ENCODE results near the gene NME7.
"Not testable (repeated sequence)": the region's sequence is repeated elsewhere in the genome, so short reads cannot be mapped to it uniquely, and the experiment has no call there.

Gene NME7

DNA sequence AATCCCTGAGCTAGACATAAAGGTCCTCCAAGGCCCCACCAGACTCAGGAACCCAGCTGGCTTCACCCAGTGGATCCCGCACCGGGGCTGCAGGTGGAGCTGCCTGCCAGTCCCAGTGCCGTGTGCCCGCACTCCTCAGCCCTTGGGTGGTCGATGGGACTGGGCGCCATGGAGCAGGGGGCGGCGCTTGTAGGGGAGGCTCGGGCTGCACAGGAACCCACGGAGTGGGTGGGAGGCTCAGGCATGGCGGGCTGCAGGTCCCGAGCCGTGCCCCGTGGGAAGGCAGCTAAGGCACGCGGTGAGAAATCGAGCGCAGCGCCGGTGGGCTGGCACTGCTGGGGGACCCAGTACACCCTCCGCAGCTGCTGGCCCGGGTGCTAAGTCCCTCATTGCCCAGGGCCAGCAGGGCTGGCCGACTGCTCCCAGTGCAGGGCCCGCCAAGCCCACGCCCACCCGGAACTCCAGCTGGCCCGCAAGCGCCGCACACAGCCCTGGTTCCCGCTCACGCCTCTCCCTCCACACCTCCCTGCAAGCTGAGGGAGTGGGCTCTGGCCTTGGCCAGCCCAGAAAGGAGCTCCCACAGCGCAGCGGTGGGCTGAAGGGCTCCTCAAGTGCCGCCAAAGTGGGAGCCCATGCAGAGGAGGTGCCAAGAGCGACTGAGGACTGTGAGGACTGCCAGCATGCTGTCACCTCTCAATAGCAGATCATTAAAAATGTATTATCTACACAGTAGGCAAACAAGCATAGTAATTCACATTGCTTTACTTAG, 30.5 kb downstream of the NME7 start:
- H3K27ac ChIP-seq (ENCODE audit: extremely low read depth, low read depth, low read length); H3K36me3 ChIP-seq (ENCODE audit: control insufficient read depth in 2 of 2, insufficient read depth in 1 of 2, low read length in 2 of 2); H3K9me3 ChIP-seq (ENCODE audit: control insufficient read depth, insufficient read depth, low read depth, low read length); H3K4me1 ChIP-seq (ENCODE audit: control insufficient read depth, insufficient read depth, low read length); H3K4me3 ChIP-seq (ENCODE audit: low read depth, low read length); POLR2A ChIA-PET: not testable (repeated sequence)
- CTCF ChIA-PET, result interaction anchor here (0.6 to 2.7 kb wide), 3 partner anchors 11 to 898 kb away, joined by 3 to 12 read pairs (median 3); no protein-coding TSS in a partner anchor
- 0 out of 2 replicates have a peak, but pooled peaks have one; percentile 15 for TF ChIP-seq ZNF202 (tag by site-specific recombination; IDR thresholded peaks at IDR 0.05; ENCODE audit: borderline replicate concordance)

DNA sequence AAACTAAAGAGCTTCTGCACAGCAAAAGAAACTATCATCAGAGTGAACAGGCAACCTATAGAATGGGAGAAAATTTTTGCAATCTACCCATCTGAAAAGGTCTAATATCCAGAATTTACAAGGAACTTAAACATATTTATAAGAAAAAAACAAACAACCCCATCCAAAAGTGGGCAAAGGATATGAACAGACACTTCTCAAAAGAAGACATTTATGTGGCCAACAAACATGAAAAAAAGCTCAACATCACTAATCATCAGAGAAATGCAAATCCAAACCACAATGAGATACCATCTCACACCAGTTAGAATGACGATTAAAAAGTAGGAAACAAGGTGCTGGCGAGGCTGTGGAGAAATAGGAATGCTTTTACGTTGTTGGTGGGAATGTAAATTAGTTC, 32.9 kb downstream of the NME7 start:
- H3K36me3 ChIP-seq (ENCODE audit: control insufficient read depth in 2 of 2, insufficient read depth in 1 of 2, low read length in 2 of 2); H3K4me1 ChIP-seq (ENCODE audit: control insufficient read depth, insufficient read depth, low read length); H3K9me3 ChIP-seq (ENCODE audit: control insufficient read depth, insufficient read depth, low read depth, low read length); CTCF ChIA-PET; POLR2A ChIA-PET; H3K27ac ChIP-seq (ENCODE audit: extremely low read depth, low read depth, low read length); H3K4me3 ChIP-seq (ENCODE audit: low read depth, low read length): not testable (repeated sequence)

DNA sequence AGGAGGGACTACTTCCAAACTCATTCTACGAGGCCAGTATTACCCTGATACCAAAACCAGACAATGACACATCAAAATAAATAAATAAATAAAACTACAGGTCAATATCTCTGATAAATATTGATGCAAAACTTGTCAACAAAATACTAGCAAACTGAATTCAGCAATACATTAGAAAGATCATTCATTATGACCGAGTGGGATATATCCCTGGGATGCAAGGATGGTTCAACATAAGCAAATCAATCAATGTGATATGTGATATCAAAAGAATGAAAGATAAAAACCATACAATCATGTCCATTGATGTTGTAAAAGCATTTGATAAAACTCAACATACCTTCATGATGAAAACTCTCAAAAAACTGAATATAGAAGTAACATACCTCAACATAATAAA, 36.7 kb downstream of the NME7 start:
- ChIA-PET POLR2A (no interaction called here), CTCF (no interaction called here)
- Histone ChIP-seq H3K9me3 (ENCODE audit: control insufficient read depth, insufficient read depth, low read depth, low read length) (no peaks in the 10 kb centered on the region), H3K27ac (ENCODE audit: extremely low read depth, low read depth, low read length) (no peak overlapping the region), H3K4me3 (ENCODE audit: low read depth, low read length) (no peak overlapping the region), H3K4me1 (ENCODE audit: control insufficient read depth, insufficient read depth, low read length) (no peaks in the 10 kb centered on the region), H3K36me3 (ENCODE audit: control insufficient read depth in 2 of 2, insufficient read depth in 1 of 2, low read length in 2 of 2) (no peaks in the 10 kb centered on the region)
- TF ChIP-seq ZNF202 (tag by site-specific recombination; IDR thresholded peaks at IDR 0.05; ENCODE audit: borderline replicate concordance), result no peak
- TF ChIP-seq YY1 (tag by site-specific recombination; IDR thresholded peaks at IDR 0.05), result no peak
- no peak for TF ChIP-seq REPIN1 (tag by site-specific recombination; IDR thresholded peaks at IDR 0.05; ENCODE audit: low read depth)
- TF ChIP-seq ZNF561 (tag by site-specific recombination; IDR thresholded peaks at IDR 0.05; ENCODE audit: borderline replicate concordance), result no peak
- TF ChIP-seq ZNF23 (tag by site-specific recombination; IDR thresholded peaks at IDR 0.05; ENCODE audit: borderline replicate concordance), result no peak
- TF ChIP-seq SCRT2 (tag by site-specific recombination; IDR thresholded peaks at IDR 0.05), result no peak
- no peak for TF ChIP-seq ZNF423 (tag by site-specific recombination; IDR thresholded peaks at IDR 0.05)
- no peak for TF ChIP-seq HOXA7 (CRISPR knock-in tag; IDR thresholded peaks at IDR 0.05; ENCODE audit: borderline replicate concordance)
- no peak for TF ChIP-seq ZNF449 (tag by site-specific recombination; IDR thresholded peaks at IDR 0.05)

- POLR2A ChIA-PET, result no interaction called here
- CTCF ChIA-PET, result interaction anchor here (0.6 to 0.7 kb wide), 3 partner anchors 28 to 693 kb away, joined by 3 to 5 read pairs (median 3); no protein-coding TSS in a partner anchor
- Histone ChIP-seq H3K4me1 (ENCODE audit: control insufficient read depth, insufficient read depth, low read length) (no peaks in the 10 kb centered on the region), H3K27ac (ENCODE audit: extremely low read depth, low read depth, low read length) (no peak overlapping the region), H3K4me3 (ENCODE audit: low read depth, low read length) (no peak overlapping the region), H3K36me3 (ENCODE audit: control insufficient read depth in 2 of 2, insufficient read depth in 1 of 2, low read length in 2 of 2) (no peaks in the 10 kb centered on the region), H3K9me3 (ENCODE audit: control insufficient read depth, insufficient read depth, low read depth, low read length) (no peaks in the 10 kb centered on the region)
- TF ChIP-seq TRIM28 (IDR thresholded peaks at IDR 0.05; ENCODE audit: borderline replicate concordance, low read length), result no peak
- no peak for TF ChIP-seq ZNF184 (tag by site-specific recombination; IDR thresholded peaks at IDR 0.05)
- no peak for TF ChIP-seq ZNF501 (tag by site-specific recombination; IDR thresholded peaks at IDR 0.05)
- no peak for TF ChIP-seq HOXD13 (CRISPR knock-in tag; IDR thresholded peaks at IDR 0.05; ENCODE audit: borderline replicate concordance)
- TF ChIP-seq, protein P1, sequence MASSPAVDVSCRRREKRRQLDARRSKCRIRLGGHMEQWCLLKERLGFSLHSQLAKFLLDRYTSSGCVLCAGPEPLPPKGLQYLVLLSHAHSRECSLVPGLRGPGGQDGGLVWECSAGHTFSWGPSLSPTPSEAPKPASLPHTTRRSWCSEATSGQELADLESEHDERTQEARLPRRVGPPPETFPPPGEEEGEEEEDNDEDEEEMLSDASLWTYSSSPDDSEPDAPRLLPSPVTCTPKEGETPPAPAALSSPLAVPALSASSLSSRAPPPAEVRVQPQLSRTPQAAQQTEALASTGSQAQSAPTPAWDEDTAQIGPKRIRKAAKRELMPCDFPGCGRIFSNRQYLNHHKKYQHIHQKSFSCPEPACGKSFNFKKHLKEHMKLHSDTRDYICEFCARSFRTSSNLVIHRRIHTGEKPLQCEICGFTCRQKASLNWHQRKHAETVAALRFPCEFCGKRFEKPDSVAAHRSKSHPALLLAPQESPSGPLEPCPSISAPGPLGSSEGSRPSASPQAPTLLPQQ (tag by site-specific recombination; IDR thresholded peaks at IDR 0.05), result no peak
- TF ChIP-seq ZXDB (tag by site-specific recombination; IDR thresholded peaks at IDR 0.05), result no peak
- TF ChIP-seq ZSCAN16 (tag by site-specific recombination; IDR thresholded peaks at IDR 0.05), result no peak
- no peak for TF ChIP-seq BCL11B (tag by site-specific recombination; IDR thresholded peaks at IDR 0.05; ENCODE audit: low read depth)
- TF ChIP-seq, protein P2, sequence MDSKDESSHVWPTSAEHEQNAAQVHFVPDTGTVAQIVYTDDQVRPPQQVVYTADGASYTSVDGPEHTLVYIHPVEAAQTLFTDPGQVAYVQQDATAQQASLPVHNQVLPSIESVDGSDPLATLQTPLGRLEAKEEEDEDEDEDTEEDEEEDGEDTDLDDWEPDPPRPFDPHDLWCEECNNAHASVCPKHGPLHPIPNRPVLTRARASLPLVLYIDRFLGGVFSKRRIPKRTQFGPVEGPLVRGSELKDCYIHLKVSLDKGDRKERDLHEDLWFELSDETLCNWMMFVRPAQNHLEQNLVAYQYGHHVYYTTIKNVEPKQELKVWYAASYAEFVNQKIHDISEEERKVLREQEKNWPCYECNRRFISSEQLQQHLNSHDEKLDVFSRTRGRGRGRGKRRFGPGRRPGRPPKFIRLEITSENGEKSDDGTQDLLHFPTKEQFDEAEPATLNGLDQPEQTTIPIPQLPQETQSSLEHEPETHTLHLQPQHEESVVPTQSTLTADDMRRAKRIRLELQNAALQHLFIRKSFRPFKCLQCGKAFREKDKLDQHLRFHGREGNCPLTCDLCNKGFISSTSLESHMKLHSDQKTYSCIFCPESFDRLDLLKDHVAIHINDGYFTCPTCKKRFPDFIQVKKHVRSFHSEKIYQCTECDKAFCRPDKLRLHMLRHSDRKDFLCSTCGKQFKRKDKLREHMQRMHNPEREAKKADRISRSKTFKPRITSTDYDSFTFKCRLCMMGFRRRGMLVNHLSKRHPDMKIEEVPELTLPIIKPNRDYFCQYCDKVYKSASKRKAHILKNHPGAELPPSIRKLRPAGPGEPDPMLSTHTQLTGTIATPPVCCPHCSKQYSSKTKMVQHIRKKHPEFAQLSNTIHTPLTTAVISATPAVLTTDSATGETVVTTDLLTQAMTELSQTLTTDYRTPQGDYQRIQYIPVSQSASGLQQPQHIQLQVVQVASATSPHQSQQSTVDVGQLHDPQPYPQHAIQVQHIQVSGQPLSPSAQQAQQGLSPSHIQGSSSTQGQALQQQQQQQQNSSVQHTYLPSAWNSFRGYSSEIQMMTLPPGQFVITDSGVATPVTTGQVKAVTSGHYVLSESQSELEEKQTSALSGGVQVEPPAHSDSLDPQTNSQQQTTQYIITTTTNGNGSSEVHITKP (tag by site-specific recombination; IDR thresholded peaks at IDR 0.05), result no peak
- TF ChIP-seq ZNF239 (tag by site-specific recombination; IDR thresholded peaks at IDR 0.05), result no peak
- TF ChIP-seq ZNF138 (tag by site-specific recombination; IDR thresholded peaks at IDR 0.05; ENCODE audit: borderline replicate concordance), result no peak
- no peak for TF ChIP-seq ZNF585B (tag by site-specific recombination; IDR thresholded peaks at IDR 0.05)
- no peak for TF ChIP-seq ZNF335 (tag by site-specific recombination; conservative IDR thresholded peaks at IDR 0.05)
- no peak for TF ChIP-seq YY1 (tag by site-specific recombination; IDR thresholded peaks at IDR 0.05)
Observed at GRCh38 chr1:169329383-169329782, 38.2 kb downstream of the NME7 start.

Data from HEK293 (cell line).